ENCODE results near the gene ZNF787. TPM values are rescaled to one million over a fixed set of nuclear protein-coding genes. Genes with fewer than 3 reads are reported as not detected.

ZNF787 gene
- total RNA-seq: 27.1 and 32.4 TPM in 2 replicates

GRCh38 chr19:56121180-56122167, at the start of gene ZNF787:
Gene ZNF787 (minus strand): TSS chr19:56121295. CDS start chr19:56103217, 18,078 bp downstream.

DNA sequence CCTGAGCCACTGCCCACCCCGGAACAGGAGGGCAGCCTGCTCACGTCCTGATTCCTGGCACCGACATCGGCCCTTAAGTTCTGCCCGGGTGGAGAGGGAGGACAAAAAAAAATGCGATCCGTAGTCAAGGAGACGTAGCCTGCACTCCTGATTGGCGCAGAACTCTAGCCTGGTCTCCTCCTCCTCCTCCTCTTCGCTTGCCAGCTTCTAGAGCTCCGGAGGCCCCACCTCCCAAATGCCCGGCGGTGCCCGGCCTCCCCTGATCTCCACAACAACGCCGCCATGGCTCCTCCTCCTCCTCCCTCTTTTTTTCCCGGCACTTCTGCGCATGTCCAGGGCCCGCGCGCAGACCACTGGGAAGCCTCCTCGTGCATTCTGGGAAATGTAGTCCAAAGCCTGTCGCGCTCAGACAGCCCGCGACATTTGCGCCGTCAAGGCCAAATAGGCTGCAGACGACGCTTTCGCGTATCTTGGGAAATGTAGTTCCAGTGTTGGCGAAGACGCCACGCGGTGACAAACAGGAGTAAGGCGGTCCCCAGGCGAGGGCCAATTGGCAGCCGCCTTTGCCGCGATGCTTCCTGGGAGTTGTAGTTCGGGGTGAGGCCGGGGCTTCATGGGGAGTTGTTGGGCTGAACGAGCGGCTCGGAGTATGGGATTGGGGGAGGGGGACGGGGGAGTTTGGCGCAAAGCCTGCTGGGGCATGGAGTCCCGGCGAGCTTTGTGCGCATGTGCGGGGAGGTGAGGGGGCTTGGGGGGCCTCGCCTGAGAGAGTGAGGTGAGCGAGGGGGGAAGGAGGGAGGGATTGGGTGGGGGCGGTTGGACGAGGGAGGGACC, 19.7 kb upstream of the ZNF787 start, which contains the start of gene ZNF444:
Gene ZNF444 (plus strand): TSS at position 705 of the 834 bp plus-strand sequence. CDS start 5,625 bp downstream, outside the sequence.

Other genes starting within 250 kb of the ZNF787 start
- not detected in 2 replicates for gene NLRP13, start 189.0 kb downstream of the ZNF787 start, total RNA-seq
- gene NLRP8, start 173.5 kb downstream of the ZNF787 start, total RNA-seq: not detected in 2 replicates
- gene NLRP5, start 134.5 kb downstream of the ZNF787 start, total RNA-seq: not detected in 2 replicates
- 10.7 and 20.8 TPM in 2 replicates for gene ZNF444, start 20.0 kb upstream of the ZNF787 start, total RNA-seq
- not detected in 2 replicates for gene GALP, start 54.7 kb upstream of the ZNF787 start, total RNA-seq
- not detected in 2 replicates for gene ZSCAN5B, start 76.5 kb upstream of the ZNF787 start, total RNA-seq
- not detected in 2 replicates for gene ZSCAN5C, start 81.0 kb upstream of the ZNF787 start, total RNA-seq
- gene EDDM13, start 151.5 kb upstream of the ZNF787 start, total RNA-seq: 1.4 TPM in 1 of 2 replicates, not detected in the other
- 5.8 and 9.3 TPM in 2 replicates for gene ZSCAN5A, start 193.5 kb upstream of the ZNF787 start, total RNA-seq